Epithelial cell of esophagus (primary cell): ENCODE results near the gene SAFB.
A peak's percentile ranks its signal among the peaks of the same experiment; 100 is the strongest.

Experiments
- DNase-seq: peaks from one replicate; pipeline ENCODE4 v3.0.0; 2010; ENCODE audit warnings: low read depth
- H3K4me3 ChIP-seq: 2 replicates; pipeline ENCODE4 v1.5.1; 2011; ENCODE audit warnings: mild to moderate bottlenecking, low read length, control low read depth
- CTCF ChIP-seq: IDR thresholded peaks from 2 replicates; pipeline ENCODE4 v1.5.1; 2011; ENCODE audit warnings: low read depth, mild to moderate bottlenecking, low read length, control low read depth, inconsistent platforms; ENCODE audit not compliant: insufficient read depth; ENCODE audit errors: missing control alignments

Gene SAFB

GRCh38 chr19:5621311-5621944, 1.5 kb upstream of the SAFB start:
- peak overlapping the region; percentile 99 for H3K4me3 ChIP-seq
- no peak for TF ChIP-seq CTCF
- DNase-seq: no peak

GRCh38 chr19:5621945-5622464, 878 bp upstream of the SAFB start:
- peak overlapping the region; percentile 99 for H3K4me3 ChIP-seq
- no peak for TF ChIP-seq CTCF
- DNase-seq: peak; percentile 36

GRCh38 chr19:5623397-5624017, 624 bp downstream of the SAFB start:
- no peak for TF ChIP-seq CTCF
- no peak for DNase-seq
- H3K4me3 ChIP-seq: peak overlapping the region; percentile 99

- no peak for TF ChIP-seq CTCF
- peak overlapping the region; percentile 99 for H3K4me3 ChIP-seq
- DNase-seq: peak; percentile 30
Observed at GRCh38 chr19:5624018-5624663, 1.3 kb downstream of the SAFB start.

- TF ChIP-seq CTCF: no peak
- peak overlapping the region; percentile 99 for H3K4me3 ChIP-seq
- no peak for DNase-seq
Observed at GRCh38 chr19:5624741-5625278, 1.9 kb downstream of the SAFB start.

- TF ChIP-seq CTCF: no peak
- DNase-seq: peak; percentile 26
- H3K4me3 ChIP-seq: peak overlapping the region; percentile 10
Observed at GRCh38 chr19:5625641-5626040, 2.8 kb downstream of the SAFB start.
